Neural cell (in vitro differentiated cells): ENCODE data around the gene HPCA. TPM values are rescaled to one million over a fixed set of nuclear protein-coding genes. Genes with fewer than 3 reads are reported as not detected.
A peak's percentile ranks its signal among the peaks of the same experiment; 100 is the strongest.

Source experiments
- H2AFZ ChIP-seq: fragments of 200-600, 300-800 bp; sonication (generic), shearing (Covaris generic); 2 replicates; pipeline ENCODE4 v1.6.0; 2014; ENCODE audit warnings: low read depth, mild to moderate bottlenecking, antibody characterized with exemption, low read length, moderate library complexity
- H3F3A ChIP-seq: fragments of 200-600 bp; shearing (Covaris generic); 2 replicates; pipeline ENCODE4 v1.6.1; 2016; ENCODE audit warnings: mild to moderate bottlenecking, moderate library complexity, mixed read lengths, antibody characterized with exemption, low read length; ENCODE audit not compliant: insufficient read depth, poor library complexity, severe bottlenecking
- H3K27ac ChIP-seq: fragments of 200-600, 300-800 bp; sonication (generic), shearing (Covaris generic); 2 replicates; pipeline ENCODE4 v1.5.1; 2014; ENCODE audit warnings: mild to moderate bottlenecking, low read length, moderate library complexity
- H3K27me3 ChIP-seq: fragments of 300-800, 200-600 bp; sonication (generic), shearing (Covaris generic); 2 replicates; pipeline ENCODE4 v1.6.0; 2014; ENCODE audit warnings: mild to moderate bottlenecking, low read depth, low read length, moderate library complexity; ENCODE audit not compliant: insufficient read depth
- H3K36me3 ChIP-seq: fragments of 300-800, 200-600 bp; sonication (generic), shearing (Covaris generic); 2 replicates; pipeline ENCODE4 v1.5.1; 2014; ENCODE audit warnings: mild to moderate bottlenecking, antibody characterized with exemption, low read length, moderate library complexity; ENCODE audit not compliant: insufficient read depth
- H3K4me2 ChIP-seq: fragments of 300-800, 200-600 bp; sonication (generic), shearing (Covaris generic); 2 replicates; pipeline ENCODE4 v1.6.0; 2014; ENCODE audit warnings: mild to moderate bottlenecking, low read length
- H3K4me3 ChIP-seq: fragments of 300-800, 200-600 bp; sonication (generic), shearing (Covaris generic); 2 replicates; pipeline ENCODE4 v1.5.1; 2014; ENCODE audit warnings: mild to moderate bottlenecking, low read length, moderate library complexity
- H3K79me2 ChIP-seq: fragments of 200-600 bp; shearing (Covaris generic); replicated peaks from 2 replicates; pipeline ENCODE4 v1.6.0; 2014; ENCODE audit warnings: mild to moderate bottlenecking, low read length, moderate library complexity; ENCODE audit not compliant: insufficient read depth
- H3K9ac ChIP-seq: fragments of 300-800, 200-600 bp; sonication (generic), shearing (Covaris generic); 2 replicates; pipeline ENCODE4 v1.6.1; 2016; ENCODE audit warnings: mild to moderate bottlenecking, low read length, mixed read lengths
- H3K9me2 ChIP-seq: fragments of 200-600 bp; shearing (Covaris generic); 2 replicates; pipeline ENCODE4 v1.6.1; 2016; ENCODE audit warnings: mild to moderate bottlenecking, low read length, mixed read lengths; ENCODE audit not compliant: insufficient read depth
- H3K9me3 ChIP-seq: fragments of 200-600, 300-800 bp; sonication (generic), shearing (Covaris generic); 2 replicates; pipeline ENCODE4 v1.6.1; 2016; ENCODE audit warnings: mild to moderate bottlenecking, mixed run types, low read length, moderate library complexity, mixed read lengths
- H4K20me1 ChIP-seq: fragments of 200-600 bp; shearing (Covaris generic); 2 replicates; pipeline ENCODE4 v1.6.1; 2016; ENCODE audit warnings: mild to moderate bottlenecking, mixed run types; ENCODE audit not compliant: insufficient read depth
- EP300 ChIP-seq: fragments of 450-650 bp; conservative IDR thresholded peaks from 2 replicates; pipeline ENCODE4 v1.6.1; 2014; ENCODE audit warnings: antibody characterized with exemption, mild to moderate bottlenecking, moderate library complexity; ENCODE audit not compliant: poor library complexity, severe bottlenecking
- EZH2 ChIP-seq: fragments of 200-600, 300-800 bp; shearing (Covaris generic), sonication (generic); IDR thresholded peaks from 2 replicates; pipeline ENCODE4 v1.6.1; 2014; ENCODE audit warnings: antibody characterized with exemption, low read length, borderline replicate concordance, mild to moderate bottlenecking; ENCODE audit not compliant: insufficient read depth, poor library complexity, severe bottlenecking
- POLR2AphosphoS5 ChIP-seq: IDR thresholded peaks from 2 replicates; pipeline ENCODE4 v1.6.1; 2012
- RAD21 ChIP-seq: fragments of 450-650 bp; conservative IDR thresholded peaks from 2 replicates; pipeline ENCODE4 v1.6.1; 2014; ENCODE audit warnings: antibody characterized with exemption, mild to moderate bottlenecking, moderate library complexity
- SMC3 ChIP-seq: fragments of 450-650 bp; conservative IDR thresholded peaks from 2 replicates; pipeline ENCODE4 v1.6.1; 2014; ENCODE audit warnings: antibody characterized with exemption, mild to moderate bottlenecking, moderate library complexity; ENCODE audit not compliant: poor library complexity
- TAF1 ChIP-seq: IDR thresholded peaks from 2 replicates; pipeline ENCODE4 v1.6.1; 2012; ENCODE audit warnings: low read depth
- polyA plus RNA-seq: library from polyadenylated mRNA; depleted of rRNA; stranded (reverse); fragments of >200 nt; gene quantifications from 2 replicates; pipeline ENCODE4 v1.2.3, GENCODE V29; 2014
- TF ChIP-seq, protein P1 (sequence below): IDR thresholded peaks from 2 replicates; pipeline ENCODE4 v1.6.1; 2012; ENCODE audit warnings: borderline replicate concordance
- TF ChIP-seq, protein P2 (sequence below): fragments of 450-650 bp; IDR thresholded peaks from 2 replicates; pipeline ENCODE4 v1.5.1; 2014; ENCODE audit warnings: antibody characterized with exemption, mild to moderate bottlenecking, moderate library complexity; ENCODE audit not compliant: poor library complexity, severe bottlenecking

The HPCA gene
- polyA plus RNA-seq, 1 donor from 2014 or later = 1.9 TPM

DNA sequence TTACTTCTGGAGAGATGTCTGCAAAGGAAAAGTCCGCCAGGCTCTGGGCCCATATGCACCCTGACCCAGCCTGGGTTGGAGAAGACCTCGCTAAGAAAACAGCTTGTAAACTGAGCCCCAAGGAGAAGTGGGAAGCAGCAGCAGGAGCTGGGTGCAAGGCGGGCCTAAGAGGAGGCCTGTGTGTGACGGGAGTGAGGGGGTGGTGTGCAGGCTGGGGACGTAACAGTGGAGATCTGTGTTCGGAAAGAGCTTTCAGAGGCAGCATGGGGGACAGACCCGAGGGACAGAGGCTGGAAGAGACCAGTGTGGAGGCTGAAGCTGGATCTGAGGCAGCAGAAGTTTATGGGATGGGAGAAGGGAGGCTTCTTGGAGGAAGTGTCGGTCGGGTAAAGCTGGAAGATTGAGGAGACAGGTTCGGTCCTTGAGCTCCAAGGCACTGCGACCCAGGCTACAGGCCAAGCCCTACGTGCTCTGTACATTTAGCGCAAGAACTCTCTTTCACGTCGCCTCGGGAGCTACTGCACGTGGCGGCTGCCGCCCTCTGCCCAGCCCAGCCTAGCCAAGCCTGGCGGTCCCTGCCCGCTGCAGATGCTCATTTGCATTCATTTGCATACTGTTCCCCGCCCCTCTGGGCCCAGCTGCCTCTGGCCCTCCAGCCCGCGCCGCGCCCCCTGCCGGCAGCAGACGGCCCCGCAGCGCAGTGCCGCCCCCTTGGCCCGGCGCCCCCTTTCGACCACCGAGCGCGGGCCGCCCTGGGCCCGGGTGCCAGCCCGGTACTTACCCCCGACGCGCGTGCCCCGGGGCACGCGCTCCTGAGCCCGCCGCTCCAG is 6.3 kb downstream of the HPCA start:
- Histone ChIP-seq H3K27me3 (peaks cover 16% of the 10 kb centered on the region), H3K9me3 (no peaks in the 10 kb centered on the region), H3K79me2 (no peaks in the 10 kb centered on the region), H3K4me2 (no peak overlapping the region), H3K9me2 (no peaks in the 10 kb centered on the region), H3K4me3 (peak overlapping the region; percentile 56), H3K36me3 (no peaks in the 10 kb centered on the region), H2AFZ (no peak overlapping the region), H3F3A (no peaks in the 10 kb centered on the region), H3K9ac (no peak overlapping the region), H4K20me1 (no peaks in the 10 kb centered on the region), H3K27ac (no peak overlapping the region)
- TF ChIP-seq SMC3 (no peak), TAF1 (no peak), RAD21 (no peak), EZH2 (no peak), EP300 (no peak), POLR2AphosphoS5 (no peak)
- TF ChIP-seq, protein P1, sequence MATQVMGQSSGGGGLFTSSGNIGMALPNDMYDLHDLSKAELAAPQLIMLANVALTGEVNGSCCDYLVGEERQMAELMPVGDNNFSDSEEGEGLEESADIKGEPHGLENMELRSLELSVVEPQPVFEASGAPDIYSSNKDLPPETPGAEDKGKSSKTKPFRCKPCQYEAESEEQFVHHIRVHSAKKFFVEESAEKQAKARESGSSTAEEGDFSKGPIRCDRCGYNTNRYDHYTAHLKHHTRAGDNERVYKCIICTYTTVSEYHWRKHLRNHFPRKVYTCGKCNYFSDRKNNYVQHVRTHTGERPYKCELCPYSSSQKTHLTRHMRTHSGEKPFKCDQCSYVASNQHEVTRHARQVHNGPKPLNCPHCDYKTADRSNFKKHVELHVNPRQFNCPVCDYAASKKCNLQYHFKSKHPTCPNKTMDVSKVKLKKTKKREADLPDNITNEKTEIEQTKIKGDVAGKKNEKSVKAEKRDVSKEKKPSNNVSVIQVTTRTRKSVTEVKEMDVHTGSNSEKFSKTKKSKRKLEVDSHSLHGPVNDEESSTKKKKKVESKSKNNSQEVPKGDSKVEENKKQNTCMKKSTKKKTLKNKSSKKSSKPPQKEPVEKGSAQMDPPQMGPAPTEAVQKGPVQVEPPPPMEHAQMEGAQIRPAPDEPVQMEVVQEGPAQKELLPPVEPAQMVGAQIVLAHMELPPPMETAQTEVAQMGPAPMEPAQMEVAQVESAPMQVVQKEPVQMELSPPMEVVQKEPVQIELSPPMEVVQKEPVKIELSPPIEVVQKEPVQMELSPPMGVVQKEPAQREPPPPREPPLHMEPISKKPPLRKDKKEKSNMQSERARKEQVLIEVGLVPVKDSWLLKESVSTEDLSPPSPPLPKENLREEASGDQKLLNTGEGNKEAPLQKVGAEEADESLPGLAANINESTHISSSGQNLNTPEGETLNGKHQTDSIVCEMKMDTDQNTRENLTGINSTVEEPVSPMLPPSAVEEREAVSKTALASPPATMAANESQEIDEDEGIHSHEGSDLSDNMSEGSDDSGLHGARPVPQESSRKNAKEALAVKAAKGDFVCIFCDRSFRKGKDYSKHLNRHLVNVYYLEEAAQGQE = no peak
- TF ChIP-seq, protein P2, sequence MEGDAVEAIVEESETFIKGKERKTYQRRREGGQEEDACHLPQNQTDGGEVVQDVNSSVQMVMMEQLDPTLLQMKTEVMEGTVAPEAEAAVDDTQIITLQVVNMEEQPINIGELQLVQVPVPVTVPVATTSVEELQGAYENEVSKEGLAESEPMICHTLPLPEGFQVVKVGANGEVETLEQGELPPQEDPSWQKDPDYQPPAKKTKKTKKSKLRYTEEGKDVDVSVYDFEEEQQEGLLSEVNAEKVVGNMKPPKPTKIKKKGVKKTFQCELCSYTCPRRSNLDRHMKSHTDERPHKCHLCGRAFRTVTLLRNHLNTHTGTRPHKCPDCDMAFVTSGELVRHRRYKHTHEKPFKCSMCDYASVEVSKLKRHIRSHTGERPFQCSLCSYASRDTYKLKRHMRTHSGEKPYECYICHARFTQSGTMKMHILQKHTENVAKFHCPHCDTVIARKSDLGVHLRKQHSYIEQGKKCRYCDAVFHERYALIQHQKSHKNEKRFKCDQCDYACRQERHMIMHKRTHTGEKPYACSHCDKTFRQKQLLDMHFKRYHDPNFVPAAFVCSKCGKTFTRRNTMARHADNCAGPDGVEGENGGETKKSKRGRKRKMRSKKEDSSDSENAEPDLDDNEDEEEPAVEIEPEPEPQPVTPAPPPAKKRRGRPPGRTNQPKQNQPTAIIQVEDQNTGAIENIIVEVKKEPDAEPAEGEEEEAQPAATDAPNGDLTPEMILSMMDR = peak; percentile 66

DNA sequence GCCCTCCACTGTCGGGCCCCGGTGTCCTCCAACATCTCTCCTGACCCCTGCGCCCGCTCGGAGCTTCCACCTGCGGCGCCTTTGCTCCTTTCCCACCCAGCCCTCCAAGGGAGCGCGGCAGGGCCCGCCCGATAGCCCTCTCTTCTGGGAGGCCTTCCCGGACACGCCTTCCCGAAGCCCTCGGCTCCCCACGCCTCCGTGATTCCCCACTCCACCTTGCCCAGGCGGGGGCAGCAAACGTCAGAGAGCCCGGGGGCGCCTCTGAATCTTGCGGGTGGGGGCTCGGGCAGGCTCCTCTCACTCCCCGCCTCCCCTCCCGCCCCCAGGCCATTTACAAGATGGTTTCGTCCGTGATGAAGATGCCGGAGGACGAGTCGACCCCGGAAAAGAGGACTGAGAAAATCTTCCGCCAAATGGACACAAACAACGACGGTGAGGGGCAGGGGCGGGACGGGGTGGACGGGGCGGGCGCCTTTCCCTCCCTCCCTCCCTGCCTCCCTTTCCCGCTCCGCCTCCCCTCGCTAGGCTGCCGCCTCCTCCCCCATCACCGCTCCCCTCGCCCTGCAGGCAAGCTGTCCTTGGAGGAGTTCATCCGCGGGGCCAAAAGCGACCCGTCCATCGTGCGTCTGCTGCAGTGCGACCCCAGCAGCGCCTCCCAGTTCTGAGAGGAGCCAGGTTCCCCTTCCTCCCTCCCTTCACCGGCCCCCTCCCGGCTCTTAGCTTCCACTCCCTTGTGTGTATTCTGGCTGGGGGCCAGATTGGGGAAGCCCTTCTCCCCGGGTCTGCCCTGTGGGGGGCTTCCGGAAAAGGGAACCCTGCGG is 7.1 kb downstream of the HPCA start:
- Histone ChIP-seq H3K79me2 (no peaks in the 10 kb centered on the region), H3K4me2 (no peak overlapping the region), H3K9me3 (no peaks in the 10 kb centered on the region), H3K9me2 (no peaks in the 10 kb centered on the region), H3F3A (no peaks in the 10 kb centered on the region), H3K4me3 (peak overlapping the region; percentile 56), H3K27me3 (peaks cover 10% of the 10 kb centered on the region), H3K36me3 (no peaks in the 10 kb centered on the region), H3K9ac (no peak overlapping the region), H4K20me1 (no peaks in the 10 kb centered on the region), H3K27ac (no peak overlapping the region), H2AFZ (no peak overlapping the region)
- TF ChIP-seq, protein P2 = peak; percentile 35
- no peak for TF ChIP-seq TAF1
